GM19397 (cell line): ENCODE data around the gene HES1.

Source experiments
- ATAC-seq: cut with Tn5 transposase; IDR thresholded peaks from one replicate; pipeline ENCODE4 v1.9.1; 2021; ENCODE audit warnings: mild to moderate bottlenecking, moderate library complexity; ENCODE audit not compliant: unreplicated experiment

HES1 gene

GRCh38 chr3:194101592-194102432 lies 34.1 kb upstream of the HES1 start:
- peak; percentile 27 for ATAC-seq

DNA sequence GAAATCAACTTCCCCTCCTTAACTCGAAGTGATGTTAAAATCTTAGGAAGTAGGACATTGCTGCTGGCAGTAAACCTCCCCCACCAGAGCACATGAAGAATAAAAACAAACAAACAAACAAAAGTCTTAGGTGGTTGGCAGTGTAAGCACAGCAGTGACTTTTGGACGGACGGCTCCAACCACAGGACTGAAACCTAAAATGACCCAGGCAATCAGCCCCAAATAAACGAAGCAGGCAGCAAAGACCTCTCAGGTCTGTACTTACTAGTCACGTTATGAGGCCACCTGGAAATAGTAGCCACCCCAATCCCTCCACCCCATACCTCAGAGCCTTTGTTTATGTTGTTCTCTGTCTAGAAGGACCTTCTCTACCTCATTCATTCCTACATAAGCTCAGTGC lies 33.5 kb upstream of the HES1 start:
- ATAC-seq: peak; percentile 17

GRCh38 chr3:194103505-194103904 lies 32.4 kb upstream of the HES1 start:
- ATAC-seq: no peak

DNA sequence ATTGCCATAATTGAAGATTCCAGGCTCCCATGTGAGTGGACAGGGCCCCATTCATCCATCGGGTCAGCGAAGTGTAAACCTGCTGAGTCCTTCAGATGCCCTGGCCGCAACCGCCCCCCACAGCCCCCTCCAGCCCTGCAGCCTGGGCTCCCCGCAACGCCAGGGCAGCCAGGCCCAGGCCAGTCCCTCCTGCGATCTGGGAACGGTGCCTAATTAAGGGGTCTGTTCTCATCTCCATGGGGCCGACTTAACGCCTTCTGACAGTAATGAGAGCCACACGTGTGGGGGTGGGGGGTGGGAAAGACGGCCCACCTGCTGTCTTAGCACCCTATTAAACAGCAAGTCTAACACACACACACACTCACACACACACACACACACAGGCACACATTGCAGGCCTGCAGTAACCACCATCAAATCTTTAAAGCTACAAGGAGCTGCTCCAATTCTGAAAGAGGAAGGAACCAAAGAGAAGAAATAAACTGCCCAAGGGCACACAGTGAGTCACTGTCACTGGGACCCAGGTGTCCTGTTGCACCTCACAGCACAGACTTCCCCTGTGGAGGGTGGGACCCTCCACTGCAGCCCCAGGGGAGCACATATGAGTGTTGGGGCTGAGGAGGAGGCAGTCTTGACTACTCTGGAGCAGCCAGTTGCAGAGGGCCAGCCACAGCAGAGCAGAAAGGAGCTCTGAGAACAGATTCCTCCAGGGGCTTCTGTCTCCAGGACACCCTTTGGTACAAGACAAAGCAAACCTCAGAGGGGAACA lies 31.8 kb upstream of the HES1 start:
- peak; percentile 28 for ATAC-seq

DNA sequence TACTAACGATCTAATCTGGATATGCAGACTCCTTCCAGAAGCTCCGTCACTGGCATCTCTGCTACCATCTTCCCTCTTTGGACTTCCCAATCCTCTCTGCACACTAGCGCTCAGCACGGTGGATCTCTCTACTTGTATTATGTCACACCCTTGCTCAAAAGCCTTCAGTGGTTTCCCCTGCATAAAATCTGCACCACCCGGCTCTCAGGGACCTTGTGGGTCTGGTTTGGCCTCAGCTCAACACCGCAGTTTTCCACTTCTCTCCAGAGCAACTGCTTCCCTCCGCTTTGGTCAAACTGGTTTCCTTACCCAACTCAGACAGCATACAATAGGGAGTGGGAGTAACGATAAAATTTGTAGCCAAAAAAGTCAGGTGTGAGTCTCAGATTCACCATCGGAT lies 30.7 kb upstream of the HES1 start:
- no peak for ATAC-seq

DNA sequence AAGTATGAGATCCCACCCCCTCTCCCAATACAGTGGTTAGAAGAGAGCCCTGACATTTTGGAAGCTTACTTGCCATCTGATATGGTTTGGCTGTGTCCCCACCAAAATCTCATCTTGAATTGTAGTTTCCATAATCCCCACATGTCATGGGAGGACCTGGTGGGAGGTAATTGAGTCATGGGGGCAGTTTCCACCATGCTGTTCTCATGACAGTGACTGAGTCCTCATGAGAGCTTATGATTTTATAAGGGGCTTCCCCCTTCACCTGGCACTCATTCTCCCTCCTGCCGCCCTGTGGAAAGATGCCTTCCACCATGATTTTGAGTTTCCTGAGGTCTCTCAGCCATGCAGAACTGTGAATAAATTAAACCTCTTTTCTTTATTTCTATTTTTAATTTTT lies 28.8 kb upstream of the HES1 start:
- ATAC-seq: no peak

- no peak for ATAC-seq
These were observed 26.6 kb upstream of the HES1 start for GRCh38 chr3:194109192-194109863.

DNA sequence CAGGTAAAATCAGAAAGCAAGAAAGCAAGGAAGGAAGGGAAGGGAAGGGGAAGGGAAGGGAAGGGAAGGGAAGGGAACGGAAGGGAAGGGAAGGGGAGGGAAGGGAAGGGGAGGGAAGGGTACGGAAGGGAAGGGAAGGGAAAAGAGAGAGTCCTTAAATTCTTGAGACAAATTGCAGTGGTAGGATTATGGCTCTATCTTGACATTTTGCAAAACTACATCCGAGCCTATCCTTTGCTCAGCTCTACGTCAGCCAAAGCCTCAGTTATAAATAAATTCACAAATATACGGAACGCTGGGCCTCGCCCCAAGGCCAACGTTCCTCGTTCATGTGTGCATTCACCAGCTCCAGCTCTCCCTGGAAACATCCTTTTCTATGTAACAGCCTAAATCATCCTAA lies 25.5 kb upstream of the HES1 start:
- no peak for ATAC-seq

GRCh38 chr3:194111336-194111735 lies 24.6 kb upstream of the HES1 start:
- ATAC-seq: no peak

- ATAC-seq: no peak
These were observed 23.5 kb upstream of the HES1 start for GRCh38 chr3:194112120-194113106.

DNA sequence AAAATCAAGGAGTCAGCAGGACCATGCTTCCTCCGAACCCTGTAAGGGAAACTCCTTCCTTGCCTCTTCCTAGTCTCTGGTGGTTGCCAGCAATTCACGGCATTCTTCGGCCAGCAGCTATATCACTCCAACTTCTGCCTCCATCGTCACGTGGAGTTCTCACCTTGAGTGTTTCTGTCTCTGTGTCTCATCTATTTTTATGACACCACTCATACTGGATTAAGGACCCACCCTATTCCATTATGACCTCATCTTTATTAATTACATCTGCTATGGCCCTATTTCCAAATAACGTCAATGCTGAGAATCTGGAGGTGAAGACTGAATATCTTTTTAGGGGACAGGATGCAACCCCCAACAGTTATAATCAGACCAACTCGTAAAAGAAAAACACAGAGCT lies 21.8 kb upstream of the HES1 start:
- no peak for ATAC-seq

DNA sequence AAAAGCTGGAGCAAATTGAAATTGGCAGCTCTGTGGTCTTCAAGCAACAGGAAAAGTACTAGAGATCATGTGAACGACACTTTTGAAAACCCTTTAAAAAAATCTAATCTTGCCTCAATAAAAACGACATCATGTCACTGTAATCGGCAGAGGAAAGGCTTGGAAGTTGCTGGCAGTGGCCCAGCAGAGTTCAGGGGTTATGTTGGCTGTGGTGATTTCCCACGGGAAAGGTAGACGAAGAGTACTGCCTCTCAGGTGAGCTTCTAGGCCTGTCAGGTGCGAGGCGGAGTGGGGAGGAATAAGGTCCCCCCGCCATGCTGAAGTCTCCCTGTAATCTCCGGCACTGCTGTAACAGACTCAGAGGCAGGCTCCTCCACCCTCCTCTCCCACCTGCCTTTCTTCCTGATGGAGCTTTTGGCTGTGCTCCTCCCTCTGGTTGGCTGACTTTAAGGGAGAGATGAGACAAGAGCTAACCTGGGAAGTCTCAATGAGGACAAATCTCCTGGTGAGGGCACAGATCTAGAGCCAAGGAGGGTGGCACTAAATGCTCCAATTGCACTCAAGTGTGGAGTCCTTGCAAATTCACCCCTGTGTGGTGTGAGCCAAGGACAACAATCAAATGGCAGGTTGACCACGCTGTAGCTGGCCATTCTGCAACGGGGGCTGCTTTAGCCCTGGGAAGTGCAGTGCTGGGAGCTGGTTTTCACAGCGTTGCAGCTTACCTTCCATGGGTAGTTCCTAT lies 18.7 kb upstream of the HES1 start:
- no peak for ATAC-seq

DNA sequence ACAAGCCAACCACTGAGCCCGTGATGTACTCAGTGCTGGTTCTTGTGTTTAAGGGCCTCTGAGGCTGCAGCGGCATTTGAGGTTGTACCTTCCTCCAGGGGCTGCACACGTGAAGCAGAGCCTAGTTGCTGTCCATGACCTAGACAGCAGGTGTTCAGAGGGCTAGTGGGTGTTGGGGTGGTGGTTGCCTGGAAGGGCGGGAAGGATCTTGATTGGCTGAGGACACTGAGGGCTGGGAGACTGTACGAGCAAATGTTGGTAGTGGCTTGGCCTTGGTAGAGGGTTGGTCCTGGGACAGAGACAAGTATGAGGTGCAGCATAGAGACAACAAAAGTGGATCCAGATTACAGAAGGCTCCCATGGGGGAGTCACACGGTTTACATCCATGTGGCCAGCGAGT lies 17.0 kb upstream of the HES1 start:
- no peak for ATAC-seq

DNA sequence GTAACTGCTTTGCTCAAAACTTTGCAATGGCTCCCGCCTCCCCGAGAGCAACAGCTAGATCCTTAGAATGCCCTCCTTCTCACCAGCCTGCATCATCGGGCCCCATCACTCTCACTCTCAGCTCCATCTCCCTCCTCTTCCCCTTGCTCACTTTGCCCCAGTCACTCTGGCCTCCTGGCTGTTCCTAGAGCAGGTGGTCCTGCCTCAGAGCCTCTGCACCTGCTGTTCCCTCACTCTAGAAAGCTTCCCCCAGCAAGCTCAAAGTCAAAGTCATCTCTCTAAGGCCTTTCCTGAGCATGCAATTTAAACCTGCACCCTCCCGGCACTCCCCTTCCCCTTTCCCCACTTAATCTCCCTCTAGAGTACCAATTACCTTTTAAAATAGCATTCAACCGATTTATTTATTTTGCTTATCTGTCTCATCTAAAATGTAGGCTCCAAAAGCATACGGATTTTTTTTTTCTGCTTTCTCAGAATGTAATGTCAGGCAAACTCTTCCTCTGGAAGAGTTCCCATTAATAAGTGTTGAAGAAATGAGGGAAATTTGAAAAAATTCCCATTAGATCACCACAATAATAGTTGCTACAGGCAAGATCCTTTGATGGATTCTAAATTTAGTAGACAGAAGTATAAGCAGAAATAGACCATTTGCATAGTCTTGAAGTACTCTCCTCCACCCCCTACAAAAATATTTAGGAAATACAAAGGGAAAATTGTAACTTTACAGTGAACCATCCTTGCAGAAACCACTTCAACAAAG lies 15.9 kb upstream of the HES1 start:
- ATAC-seq: no peak

GRCh38 chr3:194120789-194121770 lies 14.9 kb upstream of the HES1 start:
- no peak for ATAC-seq

- ATAC-seq: no peak
These were observed 13.9 kb upstream of the HES1 start for GRCh38 chr3:194121891-194122631.

GRCh38 chr3:194123726-194124125 lies 12.2 kb upstream of the HES1 start:
- ATAC-seq: no peak
